SH-SY5Y (cell line): ENCODE measurements around the gene CAMKMT.

Experiments
- GATA2 ChIP-seq: IDR thresholded peaks from 2 replicates; pipeline ENCODE4 v1.6.1; 2011; ENCODE audit warnings: mild to moderate bottlenecking, low read depth, low read length
- GATA3 ChIP-seq: IDR thresholded peaks from 2 replicates; pipeline ENCODE4 v1.6.1; 2011; ENCODE audit warnings: low read depth, mild to moderate bottlenecking, low read length, moderate library complexity

DNA sequence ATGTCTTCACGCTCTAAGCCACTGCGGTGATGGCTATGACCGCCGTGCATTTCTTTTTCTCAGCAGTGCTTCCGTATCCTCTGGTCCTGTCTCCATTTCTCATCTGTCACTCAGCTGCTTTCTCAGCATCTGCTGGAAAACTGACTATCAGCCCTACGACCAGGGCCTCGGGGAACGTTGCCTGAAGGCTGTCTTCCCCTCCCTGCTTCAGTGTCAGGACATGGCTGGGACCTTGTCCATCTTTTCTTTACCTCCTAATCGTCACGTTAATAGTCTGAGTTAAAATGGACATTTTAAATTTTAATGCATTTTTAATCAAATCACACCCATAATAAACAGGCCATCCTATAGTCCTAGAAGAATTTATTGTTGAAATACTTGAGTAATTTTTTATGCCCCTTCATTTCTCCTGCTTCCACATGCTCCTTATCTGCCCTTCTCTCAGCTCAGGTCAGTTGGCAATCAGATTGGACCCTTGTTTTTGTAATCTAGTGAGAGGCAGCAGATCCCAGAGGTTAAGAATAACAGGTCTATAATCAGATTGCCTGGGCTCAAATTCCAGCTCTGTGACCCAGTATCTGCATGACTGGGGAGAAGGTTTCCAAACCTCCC, 329.5 kb downstream of the CAMKMT start:
- TF ChIP-seq GATA2 = peak; percentile 93
- TF ChIP-seq GATA3 = peak; percentile 91
